ENCODE results near the gene LEPROT. TPM values are rescaled to one million over a fixed set of nuclear protein-coding genes. Genes with fewer than 3 reads are reported as not detected.
"Not testable (repeated sequence)": the region's sequence is repeated elsewhere in the genome, so short reads cannot be mapped to it uniquely, and the experiment has no call there.

The LEPROT gene
- total RNA-seq: 47.3 and 71.7 TPM in 2 replicates

GRCh38 chr1:65420590-65421350 lies at the start of gene LEPROT, which contains the start of gene LEPR:
LEPROT (plus strand) TSS chr1:65420668; CDS start chr1:65420725, 57 bp downstream.
LEPR (plus strand) TSS chr1:65420668; CDS start chr1:65565566, 144,898 bp downstream.
- no peak for TF ChIP-seq CTCF (conservative IDR thresholded peaks at IDR 0.05; ENCODE audit: low read depth, low read length)
- H3K4me3 ChIP-seq (ENCODE audit: low read depth, low read length): peak within 1 kb of the TSS; percentile 83
- no peak for DNase-seq (ENCODE audit: low read depth)

- no peak for DNase-seq (ENCODE audit: low read depth)
Observed at GRCh38 chr1:65371544-65371943, 48.9 kb upstream of the LEPROT start.

GRCh38 chr1:65372557-65372956 lies 47.9 kb upstream of the LEPROT start:
- no peak overlapping the region for H3K4me3 ChIP-seq (ENCODE audit: low read depth, low read length)
- DNase-seq (ENCODE audit: low read depth): no peak

More at GRCh38 chr1:65371544-65371943, 48.9 kb upstream of the LEPROT start:
- TF ChIP-seq CTCF (conservative IDR thresholded peaks at IDR 0.05; ENCODE audit: low read depth, low read length): no peak
- no peak overlapping the region for H3K4me3 ChIP-seq (ENCODE audit: low read depth, low read length)

GRCh38 chr1:65377496-65378246 lies 42.8 kb upstream of the LEPROT start:
- DNase-seq (ENCODE audit: low read depth): no peak
- H3K4me3 ChIP-seq (ENCODE audit: low read depth, low read length): no peak overlapping the region
- no peak for TF ChIP-seq CTCF (conservative IDR thresholded peaks at IDR 0.05; ENCODE audit: low read depth, low read length)

More at GRCh38 chr1:65372557-65372956, 47.9 kb upstream of the LEPROT start:
- no peak for TF ChIP-seq CTCF (conservative IDR thresholded peaks at IDR 0.05; ENCODE audit: low read depth, low read length)

GRCh38 chr1:65378247-65378946 lies 42.1 kb upstream of the LEPROT start:
- H3K4me3 ChIP-seq (ENCODE audit: low read depth, low read length): no peak overlapping the region
- TF ChIP-seq CTCF (conservative IDR thresholded peaks at IDR 0.05; ENCODE audit: low read depth, low read length): no peak
- DNase-seq (ENCODE audit: low read depth): no peak

GRCh38 chr1:65384426-65384825 lies 36.0 kb upstream of the LEPROT start:
- not testable (repeated sequence) for DNase-seq (ENCODE audit: low read depth); H3K4me3 ChIP-seq (ENCODE audit: low read depth, low read length)

GRCh38 chr1:65386439-65386838 lies 34.0 kb upstream of the LEPROT start:
- no peak for DNase-seq (ENCODE audit: low read depth)

More at GRCh38 chr1:65386439-65386838, 34.0 kb upstream of the LEPROT start:
- TF ChIP-seq CTCF (conservative IDR thresholded peaks at IDR 0.05; ENCODE audit: low read depth, low read length): no peak
- H3K4me3 ChIP-seq (ENCODE audit: low read depth, low read length): no peak overlapping the region

Measured in epithelial cell of proximal tubule (primary cell).